Lower leg skin (tissue), 4 donors: ENCODE data around the gene TMEM184A. TPM values are rescaled to one million over a fixed set of nuclear protein-coding genes. Genes with fewer than 3 reads are reported as not detected.
A peak's percentile ranks its signal among the peaks of the same experiment; 100 is the strongest.

ENCODE experiments used
- DNase-seq, 2 donors: peaks; one replicate each; pipeline ENCODE4 v3.0.0-alpha.2; 2019; ENCODE audit warnings: low spot score in 2 of 2
- H3K4me3 ChIP-seq: fragments of 200-600 bp; sonication (generic); 2 replicates; pipeline ENCODE4 v1.5.1; 2017; ENCODE audit warnings: mild to moderate bottlenecking, low read depth; ENCODE audit not compliant: poor library complexity, severe bottlenecking
- POLR2A ChIP-seq, 2 donors: fragments of 450-650 bp; IDR thresholded peaks; one replicate each; pipeline ENCODE4 v1.6.1; 2016 to 2017; ENCODE audit warnings: antibody characterized with exemption in 2 of 2, mild to moderate bottlenecking in 1 of 2, moderate library complexity in 1 of 2
- WGBS, 2 donors: methylation state at CpG; one replicate each; pipeline ENCODE4 v1.1.5; 2018; 5-methylcytosine and 5-hydroxymethylcytosine counted together
- intact Hi-C: fragments of 100-400 bp; cut with DNase I; formaldehyde crosslinking; loops from one replicate; pipeline ENCODE4 v1.15.0; 2023; ENCODE audit warnings: low total_unique reads
- total RNA-seq, 4 donors: library from RNA; depleted of rRNA; stranded (reverse); fragments of >200 nt; gene quantifications; one replicate each; pipeline ENCODE4 v1.1.0, GENCODE V29; 2016
- TF ChIP-seq, protein P1 (sequence below), 3 donors: fragments of 450-650 bp; IDR thresholded peaks; one replicate each; pipeline ENCODE4 v1.5.1; 2016; ENCODE audit warnings: antibody characterized with exemption in 3 of 3, mild to moderate bottlenecking in 3 of 3, moderate library complexity in 2 of 3

Gene TMEM184A
- total RNA-seq, 4 donors from 2014 or later, result 70.5 to 177 (median 119) TPM

DNA sequence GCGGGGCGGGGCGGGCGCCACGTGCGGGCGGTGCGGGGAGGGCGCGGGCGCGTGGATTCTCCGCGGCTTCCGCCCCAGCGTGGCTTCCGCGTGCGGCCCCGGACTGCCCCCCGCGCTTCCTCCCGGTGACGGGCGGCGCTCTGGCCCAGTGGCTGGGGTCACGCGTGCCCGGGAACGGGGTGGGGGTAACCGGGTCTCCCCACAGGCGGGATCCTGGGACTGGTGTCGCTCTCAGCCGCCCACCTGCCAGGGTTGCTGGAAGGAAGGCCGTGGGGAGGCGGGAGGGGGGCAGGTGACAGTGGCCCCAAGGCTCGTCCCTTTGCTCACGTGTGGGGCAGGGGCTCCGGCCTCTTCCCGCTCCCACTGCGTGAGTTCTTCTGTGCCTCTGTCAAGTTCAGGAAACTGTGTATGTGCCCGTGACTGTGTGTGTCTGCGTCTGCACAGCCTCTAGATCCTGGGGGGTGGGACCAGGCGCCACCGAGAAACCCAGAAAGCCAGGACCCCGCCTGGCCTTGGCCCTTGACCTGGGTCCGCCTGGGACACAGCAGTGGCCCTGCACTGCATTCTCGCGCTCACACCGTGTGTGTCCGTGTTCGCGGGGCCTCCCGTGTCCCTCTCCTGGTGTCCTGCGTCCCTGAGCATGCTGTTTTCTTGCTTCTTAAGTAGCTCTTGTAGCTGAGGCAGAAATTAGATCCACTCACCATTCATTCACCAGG is 24.6 kb downstream of the TMEM184A start:
- WGBS, 2 donors, result 0 to 3% methylated on average over 6 to 17 of the region's 55 CpGs
- peak in 1 of 2 donors; percentile 90 for DNase-seq
- intact Hi-C loops, result no loop called here
- peak overlapping the region; percentile 54 for H3K4me3 ChIP-seq
- TF ChIP-seq POLR2A (IDR thresholded peaks at IDR 0.05), result no peak
- TF ChIP-seq, protein P1, sequence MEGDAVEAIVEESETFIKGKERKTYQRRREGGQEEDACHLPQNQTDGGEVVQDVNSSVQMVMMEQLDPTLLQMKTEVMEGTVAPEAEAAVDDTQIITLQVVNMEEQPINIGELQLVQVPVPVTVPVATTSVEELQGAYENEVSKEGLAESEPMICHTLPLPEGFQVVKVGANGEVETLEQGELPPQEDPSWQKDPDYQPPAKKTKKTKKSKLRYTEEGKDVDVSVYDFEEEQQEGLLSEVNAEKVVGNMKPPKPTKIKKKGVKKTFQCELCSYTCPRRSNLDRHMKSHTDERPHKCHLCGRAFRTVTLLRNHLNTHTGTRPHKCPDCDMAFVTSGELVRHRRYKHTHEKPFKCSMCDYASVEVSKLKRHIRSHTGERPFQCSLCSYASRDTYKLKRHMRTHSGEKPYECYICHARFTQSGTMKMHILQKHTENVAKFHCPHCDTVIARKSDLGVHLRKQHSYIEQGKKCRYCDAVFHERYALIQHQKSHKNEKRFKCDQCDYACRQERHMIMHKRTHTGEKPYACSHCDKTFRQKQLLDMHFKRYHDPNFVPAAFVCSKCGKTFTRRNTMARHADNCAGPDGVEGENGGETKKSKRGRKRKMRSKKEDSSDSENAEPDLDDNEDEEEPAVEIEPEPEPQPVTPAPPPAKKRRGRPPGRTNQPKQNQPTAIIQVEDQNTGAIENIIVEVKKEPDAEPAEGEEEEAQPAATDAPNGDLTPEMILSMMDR (IDR thresholded peaks at IDR 0.05), result no peak

GRCh38 chr7:1530946-1531262 is 25.1 kb downstream of the TMEM184A start:
- TF ChIP-seq, protein P1 (IDR thresholded peaks at IDR 0.05), result no peak
- no peak for TF ChIP-seq POLR2A (IDR thresholded peaks at IDR 0.05)
- no CpG with 5 or more reads among the region's 45 CpGs for WGBS, 2 donors
- H3K4me3 ChIP-seq, result peak overlapping the region; percentile 54
- no peak for DNase-seq
- intact Hi-C loops, result no loop called here

DNA sequence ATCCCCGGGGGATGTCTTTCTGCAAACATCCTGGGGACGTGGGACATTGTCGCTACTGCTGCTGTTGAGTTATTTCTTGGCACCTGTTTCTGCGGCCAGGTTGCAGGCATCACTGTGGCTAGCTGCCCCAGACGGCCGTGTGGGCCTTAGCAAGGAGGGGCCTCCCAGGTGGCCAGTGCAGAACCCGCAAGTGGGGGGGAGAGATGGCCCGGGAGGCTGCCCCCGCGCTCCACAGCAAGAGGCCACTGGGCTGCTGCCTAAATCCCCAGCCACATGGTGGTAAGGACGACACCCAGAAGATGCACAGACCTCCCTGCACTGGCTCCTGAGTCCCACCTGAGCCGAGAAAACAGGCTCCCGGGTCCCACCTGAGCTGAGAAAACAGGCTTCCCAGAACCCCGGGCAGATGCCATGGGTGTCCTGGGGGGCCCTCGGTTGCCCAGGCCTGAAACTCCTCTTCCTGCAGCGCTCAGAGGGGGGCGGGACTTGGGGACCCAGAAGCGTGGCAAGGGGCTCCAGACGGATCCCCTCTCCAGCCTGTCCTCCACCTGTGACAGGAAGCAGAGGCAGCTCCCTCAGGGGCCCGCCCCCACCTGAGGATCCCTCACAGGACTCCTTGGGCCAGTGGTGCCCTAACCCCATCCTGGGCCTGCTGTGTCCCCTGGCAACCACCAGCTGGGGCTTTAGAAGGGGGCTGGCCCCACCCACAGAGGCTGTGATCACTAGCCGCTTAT is 26.5 kb downstream of the TMEM184A start:
- H3K4me3 ChIP-seq, result no peak overlapping the region
- TF ChIP-seq, protein P1 (IDR thresholded peaks at IDR 0.05), result no peak
- TF ChIP-seq POLR2A (IDR thresholded peaks at IDR 0.05), result no peak
- intact Hi-C loops, result no loop called here
- 70 to 76% methylated on average over 10 to 16 of the region's 21 CpGs for WGBS, 2 donors
- peak in 1 of 2 donors; percentile 87 for DNase-seq

- DNase-seq, result no peak
- 34 to 36% methylated on average over 6 of the region's 6 CpGs for WGBS, 2 donors
- no peak for TF ChIP-seq POLR2A (IDR thresholded peaks at IDR 0.05)
- TF ChIP-seq, protein P1 (IDR thresholded peaks at IDR 0.05), result no peak
- intact Hi-C loops, result no loop called here
- H3K4me3 ChIP-seq, result no peak overlapping the region
These were observed 29.7 kb downstream of the TMEM184A start for GRCh38 chr7:1526271-1526754.

DNA sequence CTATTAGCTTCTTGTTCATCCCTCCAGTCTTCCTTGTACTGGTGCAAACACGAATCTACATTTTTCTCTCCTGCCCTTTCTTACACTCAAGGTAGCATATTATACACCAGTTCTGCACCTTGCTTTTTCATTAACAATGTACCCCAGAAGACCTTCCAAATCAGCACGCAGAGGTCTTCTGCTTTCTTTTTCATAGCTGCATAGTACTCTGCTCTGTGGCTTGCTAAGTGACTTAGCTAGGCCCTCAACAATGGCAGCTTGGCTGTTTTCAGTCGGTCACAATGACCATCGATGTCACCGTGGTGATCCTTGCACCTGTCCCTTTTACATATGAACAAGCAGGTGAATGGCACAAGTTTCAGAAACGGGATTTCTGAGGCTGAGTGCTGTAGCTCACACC is 30.6 kb downstream of the TMEM184A start:
- H3K4me3 ChIP-seq, result no peak overlapping the region
- TF ChIP-seq, protein P1 (IDR thresholded peaks at IDR 0.05), result no peak
- no peak for TF ChIP-seq POLR2A (IDR thresholded peaks at IDR 0.05)
- intact Hi-C loops, result no loop called here
- no peak for DNase-seq
- 92 to 94% methylated on average over 6 of the region's 6 CpGs for WGBS, 2 donors
